22Rv1 (cell line): ENCODE measurements around the gene C5orf34.
"Not testable (repeated sequence)": the region's sequence is repeated elsewhere in the genome, so short reads cannot be mapped to it uniquely, and the experiment has no call there.

Source experiments
- H3K27ac ChIP-seq: fragments of 450-650 bp; 2 replicates; pipeline ENCODE4 v1.5.1; 2017
- ZFX ChIP-seq: fragments of 450-650 bp; IDR thresholded peaks from 2 replicates; pipeline ENCODE4 v1.6.1; 2017; ENCODE audit warnings: antibody characterized with exemption, borderline replicate concordance
- TF ChIP-seq, protein P1 (sequence below): fragments of 450-650 bp; IDR thresholded peaks from 2 replicates; pipeline ENCODE4 v1.5.1; 2017; ENCODE audit warnings: mild to moderate bottlenecking

The C5orf34 gene

DNA sequence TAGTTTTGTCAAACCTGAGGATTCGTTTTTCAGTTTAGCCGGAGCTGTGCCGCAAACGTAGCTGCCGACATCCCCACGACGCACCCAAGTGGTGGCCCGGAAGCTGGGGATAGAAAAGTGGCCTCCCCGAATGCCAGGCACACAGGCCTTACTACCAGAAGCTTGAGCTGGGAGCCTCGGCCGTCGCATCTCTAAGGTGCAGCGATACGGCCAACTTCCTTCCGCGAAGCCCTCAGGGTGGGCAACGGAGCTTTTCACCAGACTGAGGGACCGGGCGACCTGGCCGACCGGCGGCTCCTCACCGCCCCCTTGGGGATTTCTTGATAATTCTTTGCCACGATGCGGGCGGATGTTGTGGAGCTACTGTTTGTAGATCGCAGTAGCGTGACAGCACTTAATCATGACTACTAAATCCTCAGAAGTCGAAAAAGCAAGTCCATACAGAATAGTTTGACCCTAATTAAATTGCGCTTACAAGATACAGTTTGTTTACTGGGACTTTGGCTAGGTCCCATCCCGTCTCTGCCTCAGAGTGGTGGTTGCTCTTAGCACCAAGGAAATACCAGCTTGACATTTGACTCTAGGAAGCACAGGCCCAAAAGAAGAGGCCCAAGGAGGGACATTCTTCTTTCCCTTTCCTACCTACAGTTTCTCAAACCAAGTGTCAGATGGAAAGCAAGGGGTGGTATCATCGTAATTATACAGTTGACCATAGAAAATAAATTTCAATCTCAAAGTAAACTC, 30.7 kb downstream of the C5orf34 start:
- TF ChIP-seq ZFX: no peak
- TF ChIP-seq, protein P1, sequence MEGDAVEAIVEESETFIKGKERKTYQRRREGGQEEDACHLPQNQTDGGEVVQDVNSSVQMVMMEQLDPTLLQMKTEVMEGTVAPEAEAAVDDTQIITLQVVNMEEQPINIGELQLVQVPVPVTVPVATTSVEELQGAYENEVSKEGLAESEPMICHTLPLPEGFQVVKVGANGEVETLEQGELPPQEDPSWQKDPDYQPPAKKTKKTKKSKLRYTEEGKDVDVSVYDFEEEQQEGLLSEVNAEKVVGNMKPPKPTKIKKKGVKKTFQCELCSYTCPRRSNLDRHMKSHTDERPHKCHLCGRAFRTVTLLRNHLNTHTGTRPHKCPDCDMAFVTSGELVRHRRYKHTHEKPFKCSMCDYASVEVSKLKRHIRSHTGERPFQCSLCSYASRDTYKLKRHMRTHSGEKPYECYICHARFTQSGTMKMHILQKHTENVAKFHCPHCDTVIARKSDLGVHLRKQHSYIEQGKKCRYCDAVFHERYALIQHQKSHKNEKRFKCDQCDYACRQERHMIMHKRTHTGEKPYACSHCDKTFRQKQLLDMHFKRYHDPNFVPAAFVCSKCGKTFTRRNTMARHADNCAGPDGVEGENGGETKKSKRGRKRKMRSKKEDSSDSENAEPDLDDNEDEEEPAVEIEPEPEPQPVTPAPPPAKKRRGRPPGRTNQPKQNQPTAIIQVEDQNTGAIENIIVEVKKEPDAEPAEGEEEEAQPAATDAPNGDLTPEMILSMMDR: peak; percentile 90
- H3K27ac ChIP-seq: peak overlapping the region; percentile 84

DNA sequence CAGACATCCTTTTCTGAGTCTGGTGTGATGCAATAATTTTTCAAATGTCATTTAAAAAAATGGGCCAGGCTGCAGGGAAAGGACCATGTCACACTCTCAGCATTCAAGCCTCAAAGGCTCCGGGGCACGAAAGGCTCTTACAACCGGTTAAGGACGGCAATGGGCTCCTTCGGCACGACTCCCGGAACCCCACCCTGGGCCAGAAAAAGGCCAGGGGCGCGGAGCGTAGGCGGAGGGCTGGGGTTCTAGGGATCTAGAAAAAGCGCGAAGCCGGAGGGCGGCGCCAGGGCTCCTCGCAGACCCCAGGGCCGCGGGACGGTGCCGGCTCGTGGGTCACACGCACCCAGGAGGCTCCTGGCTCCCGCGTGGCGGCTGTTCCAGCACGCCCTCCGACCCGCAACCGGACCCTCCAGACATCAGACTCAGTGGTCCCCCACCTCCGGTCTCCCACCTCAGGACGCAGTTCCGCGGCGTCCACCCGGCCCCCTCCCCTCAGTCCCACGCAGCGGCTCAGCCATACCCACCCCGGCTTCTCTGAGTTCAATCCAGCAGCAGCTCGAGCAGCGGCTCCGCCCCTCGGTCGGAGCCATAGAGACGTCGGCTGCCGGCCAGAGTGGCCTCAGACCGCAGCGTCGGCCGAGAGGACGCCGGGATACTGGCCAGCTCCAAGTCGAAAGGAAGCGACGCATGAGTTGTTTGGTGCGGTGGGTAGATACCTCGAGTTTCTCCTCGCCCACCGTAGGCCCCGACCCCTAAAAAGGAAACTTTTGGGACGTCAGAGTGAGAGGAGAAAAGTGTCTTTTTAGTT, 31.4 kb downstream of the C5orf34 start, which contains the start of gene TMEM267:
Gene TMEM267, minus strand, starts transcription at position 568 of the 808 bp plus-strand sequence. CDS start 29,896 bp downstream, outside the sequence.
- TF ChIP-seq, protein P1: no peak
- TF ChIP-seq ZFX: no peak
- H3K27ac ChIP-seq: peak within 1 kb of the TSS; percentile 84

DNA sequence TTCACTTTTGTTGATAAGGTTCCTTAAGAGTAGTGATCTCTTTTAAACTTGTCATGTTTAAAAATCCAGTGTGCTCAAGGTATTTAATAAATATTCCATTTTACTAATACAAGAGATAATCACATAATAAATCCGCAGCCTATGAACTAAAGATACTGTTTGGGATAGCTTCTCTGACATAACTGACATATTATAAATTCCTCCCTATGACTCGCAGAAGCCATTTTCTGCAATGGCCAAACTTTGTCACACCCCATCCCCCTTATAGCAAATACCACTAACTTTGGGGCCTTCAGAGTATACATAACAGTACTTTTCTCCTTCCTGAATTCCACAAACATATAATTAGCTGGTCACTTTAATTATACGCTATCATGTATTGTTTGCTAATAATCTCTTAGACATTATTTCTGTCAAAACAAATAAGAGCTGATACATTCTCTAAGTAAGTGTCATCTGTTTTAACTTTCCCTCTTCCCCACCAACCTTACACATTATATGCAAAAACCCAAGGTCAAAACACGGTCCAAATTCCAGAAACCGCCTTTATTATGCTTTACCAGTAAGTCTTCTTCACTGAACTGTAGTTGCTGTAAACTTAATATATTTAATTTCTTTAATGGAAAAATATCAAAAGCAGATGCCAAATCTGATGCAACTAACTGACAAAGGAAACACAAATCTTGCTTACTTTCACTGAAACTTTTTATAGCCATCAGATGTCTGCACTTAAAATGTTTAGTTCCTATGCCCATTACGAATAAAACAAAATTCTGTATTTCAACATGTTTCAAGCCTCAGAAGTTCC, 32.3 kb downstream of the C5orf34 start:
- TF ChIP-seq, protein P1: no peak
- TF ChIP-seq ZFX: no peak
- peak overlapping the region; percentile 84 for H3K27ac ChIP-seq

DNA sequence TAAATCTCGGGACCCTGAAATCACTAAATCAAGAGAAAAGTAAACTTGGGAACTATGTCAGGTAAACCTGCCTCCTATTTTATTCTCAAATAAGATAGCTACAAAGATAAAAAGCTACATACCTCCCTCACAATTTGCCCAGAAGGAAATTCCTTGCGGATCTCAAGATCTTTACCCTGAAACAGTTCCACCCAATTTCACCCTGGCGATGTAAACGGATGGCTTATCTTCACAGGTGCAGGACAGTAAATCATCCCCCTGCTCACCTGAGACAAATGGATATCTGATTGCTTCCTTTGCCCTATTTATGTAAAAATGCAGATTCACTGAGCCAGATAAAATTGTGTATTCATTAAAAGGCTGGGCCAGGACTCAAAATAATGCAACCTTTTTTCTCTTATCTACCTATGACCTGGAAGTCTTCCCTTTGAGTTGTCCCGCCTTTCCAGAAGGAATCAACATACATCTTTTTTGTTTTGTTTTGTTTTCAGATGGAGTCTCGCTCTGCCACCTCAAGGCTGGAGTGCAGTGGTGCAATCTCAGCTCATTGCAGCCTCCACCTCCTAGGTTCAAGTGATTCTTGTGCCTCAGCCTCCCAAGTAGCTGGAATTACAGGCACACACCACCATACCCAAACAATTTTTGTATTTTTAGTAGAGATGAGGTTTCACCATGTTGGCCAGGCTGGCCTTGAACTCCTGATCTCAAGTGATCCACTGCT, 45.1 kb downstream of the C5orf34 start:
- TF ChIP-seq, protein P1: no peak; the same call in 1 of the 2 replicates
- TF ChIP-seq ZFX: no peak

DNA sequence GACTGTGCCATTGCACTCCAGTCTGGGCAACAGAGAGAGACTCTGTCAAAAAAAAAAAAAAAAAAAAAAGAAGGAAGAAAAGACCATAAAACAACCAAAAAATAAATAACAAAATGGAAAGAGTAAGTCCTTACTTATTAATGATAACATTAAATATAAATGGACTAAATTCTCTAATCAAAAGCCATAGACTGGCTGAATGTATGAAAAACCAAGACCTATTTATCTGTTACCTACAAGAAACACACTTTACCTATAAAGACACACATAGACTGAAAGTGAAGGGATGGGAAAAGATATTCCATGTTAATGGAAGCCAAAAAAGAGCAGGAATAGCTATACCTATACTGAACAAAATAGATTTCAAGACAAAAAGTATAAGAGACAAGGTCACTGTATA, 47.8 kb downstream of the C5orf34 start:
- H3K27ac ChIP-seq: no peak overlapping the region
- TF ChIP-seq, protein P1: no peak
- no peak for TF ChIP-seq ZFX

More for the DNA sequence above, 45.1 kb downstream of the C5orf34 start:
- H3K27ac ChIP-seq: no peak overlapping the region

DNA sequence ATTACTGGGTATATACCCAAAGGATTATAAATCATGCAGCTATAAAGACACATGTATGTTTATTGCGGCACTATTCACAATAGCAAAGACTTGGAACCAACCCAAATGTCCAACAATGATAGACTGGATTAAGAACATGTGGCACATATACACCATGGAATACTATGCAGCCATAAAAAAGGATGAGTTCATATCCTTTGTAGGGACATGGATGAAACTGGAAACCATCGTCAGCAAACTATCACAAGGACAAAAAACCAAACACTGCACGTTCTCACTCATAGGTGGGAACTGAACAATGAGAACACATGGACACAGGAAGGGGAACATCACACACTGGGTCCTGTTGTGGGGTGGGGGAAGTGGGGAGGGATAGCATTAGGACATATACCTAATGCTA, 49.5 kb downstream of the C5orf34 start:
- not testable (repeated sequence) for H3K27ac ChIP-seq

DNA sequence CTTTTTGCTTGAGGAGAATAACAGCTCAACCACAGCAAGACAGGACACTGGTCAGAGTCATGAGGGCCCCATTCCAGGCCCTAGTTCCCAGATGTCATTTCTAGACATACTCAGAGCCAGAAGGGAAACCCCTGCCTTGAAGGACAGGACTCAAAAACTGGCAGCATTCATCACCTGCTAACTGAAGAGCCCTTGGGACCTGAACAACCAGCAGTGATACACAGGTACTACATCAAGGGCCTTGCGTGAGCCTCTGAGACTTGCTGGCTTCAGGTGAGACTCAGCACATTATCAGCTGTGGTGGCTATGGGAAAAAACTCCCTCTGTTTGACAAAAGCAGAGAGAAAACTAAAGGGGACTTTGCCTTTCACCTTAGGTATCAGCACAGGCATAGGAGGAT, 53.9 kb downstream of the C5orf34 start:
- no peak overlapping the region for H3K27ac ChIP-seq
- no peak for TF ChIP-seq ZFX
- TF ChIP-seq, protein P1: no peak
